HepG2 (cell line): ENCODE data around the gene LNX2. TPM values are rescaled to one million over a fixed set of nuclear protein-coding genes. Genes with fewer than 3 reads are reported as not detected.

Source experiments
- DR1 ChIP-seq: sonication (generic); formaldehyde crosslinking; IDR thresholded peaks from 2 replicates; pipeline ENCODE4 v1.8.0; 2021; ENCODE audit warnings: mild to moderate bottlenecking, missing genetic modification reagents, inconsistent platforms
- FOXK1 ChIP-seq: sonication (generic); formaldehyde crosslinking; IDR thresholded peaks from 2 replicates; pipeline ENCODE4 v1.4.0; 2020; ENCODE audit warnings: low read depth, missing genetic modification reagents, borderline replicate concordance
- GATAD1 ChIP-seq: IDR thresholded peaks from 2 replicates; pipeline ENCODE4 v1.6.1; 2016; ENCODE audit warnings: missing genetic modification reagents, missing compliant biosample characterization
- HDAC2 ChIP-seq: sonication (generic); formaldehyde crosslinking; IDR thresholded peaks from 2 replicates; pipeline ENCODE4 v1.4.0; 2020; ENCODE audit warnings: missing genetic modification reagents
- HIC2 ChIP-seq: sonication (generic); formaldehyde crosslinking; IDR thresholded peaks from 2 replicates; pipeline ENCODE4 v1.9.0; 2022; ENCODE audit warnings: low read depth, missing genetic modification reagents
- HNRNPH1 ChIP-seq: fragments of 200-400 bp; formaldehyde crosslinking; optimal IDR thresholded peaks from 2 replicates; pipeline ENCODE3; 2017; ENCODE audit warnings: mild to moderate bottlenecking, low read depth, low read length
- MLX ChIP-seq: IDR thresholded peaks from 2 replicates; pipeline ENCODE4 v1.6.1; 2016
- NFKB2 ChIP-seq: sonication (generic); formaldehyde crosslinking; IDR thresholded peaks from 2 replicates; pipeline ENCODE4 v1.4.0; 2020; ENCODE audit warnings: missing genetic modification reagents, borderline replicate concordance
- RELA ChIP-seq: sonication (generic); formaldehyde crosslinking; IDR thresholded peaks from 2 replicates; pipeline ENCODE4 v1.4.0; 2020; ENCODE audit warnings: missing genetic modification reagents
- RXRB ChIP-seq: IDR thresholded peaks from 2 replicates; pipeline ENCODE4 v1.6.1; 2016; ENCODE audit warnings: borderline replicate concordance, missing genetic modification reagents, missing compliant biosample characterization
- SNAPC5 ChIP-seq: sonication (generic); formaldehyde crosslinking; IDR thresholded peaks from 2 replicates; pipeline ENCODE4 v1.8.1; 2023; ENCODE audit warnings: mild to moderate bottlenecking, missing genetic modification reagents, borderline replicate concordance
- YEATS2 ChIP-seq: sonication (generic); formaldehyde crosslinking; IDR thresholded peaks from 2 replicates; pipeline ENCODE4 v1.4.0; 2020; ENCODE audit warnings: missing genetic modification reagents, borderline replicate concordance
- ZNF382 ChIP-seq: sonication (generic); formaldehyde crosslinking; IDR thresholded peaks from 2 replicates; pipeline ENCODE4 v1.5.0; 2020; ENCODE audit warnings: missing genetic modification reagents, mild to moderate bottlenecking, borderline replicate concordance
- ZNF576 ChIP-seq: sonication (generic); formaldehyde crosslinking; IDR thresholded peaks from 2 replicates; pipeline ENCODE4 v1.4.0; 2020; ENCODE audit warnings: mild to moderate bottlenecking, missing genetic modification reagents
- ZNF749 ChIP-seq: sonication (generic); formaldehyde crosslinking; IDR thresholded peaks from 2 replicates; pipeline ENCODE4 v1.8.0; 2022; ENCODE audit warnings: mild to moderate bottlenecking, missing genetic modification reagents, moderate library complexity, borderline replicate concordance
- ZSCAN31 ChIP-seq: sonication (generic); formaldehyde crosslinking; IDR thresholded peaks from 2 replicates; pipeline ENCODE4 v1.5.0; 2020; ENCODE audit warnings: low read depth, mild to moderate bottlenecking, missing genetic modification reagents
- polyA plus RNA-seq, 8 experiments: library from polyadenylated mRNA; depleted of rRNA in 3 of 8; stranded (reverse) in 7 of 8; unstranded in 1 of 8; fragments of >200 nt; fragmentation: Illumina TruSeq in 4 of 8; extraction: Trizol in 4 of 8; gene quantifications; 2 replicates each; pipeline versions ENCODE4 v1.2.1 to v1.2.3, GENCODE V29; 2011 to 2016; ENCODE audit warnings: low read depth in 4 of 8, missing spikeins in 1 of 8, mixed read lengths in 1 of 8; ENCODE audit not compliant: insufficient read depth in 1 of 8
- total RNA-seq, 5 experiments: library from RNA; depleted of rRNA; stranded (reverse); fragments of >200 nt; fragmentation: Illumina TruSeq; extraction: Trizol; gene quantifications; 2 replicates each; pipeline ENCODE4 v1.2.3, GENCODE V29; 2016; ENCODE audit warnings: low read depth in 1 of 5
- TF ChIP-seq, protein P1 (sequence below): sonication (generic); formaldehyde crosslinking; IDR thresholded peaks from 2 replicates; pipeline ENCODE4 v1.4.0; 2020; ENCODE audit warnings: missing genetic modification reagents
- TF ChIP-seq, protein P2 (sequence below): sonication (generic); formaldehyde crosslinking; IDR thresholded peaks from 2 replicates; pipeline ENCODE4 v1.8.0; 2022; ENCODE audit warnings: missing genetic modification reagents, mild to moderate bottlenecking, borderline replicate concordance
- TF ChIP-seq, protein P3 (sequence below): sonication (generic); formaldehyde crosslinking; IDR thresholded peaks from 2 replicates; pipeline ENCODE4 v1.4.0; 2020; ENCODE audit warnings: missing genetic modification reagents

Gene LNX2
- total and polyA plus RNA-seq, 2 of the 13 experiments (the other 11 are each of a cell fraction or from before 2014, with no cell fraction given), result 9.2 to 9.7 TPM

DNA sequence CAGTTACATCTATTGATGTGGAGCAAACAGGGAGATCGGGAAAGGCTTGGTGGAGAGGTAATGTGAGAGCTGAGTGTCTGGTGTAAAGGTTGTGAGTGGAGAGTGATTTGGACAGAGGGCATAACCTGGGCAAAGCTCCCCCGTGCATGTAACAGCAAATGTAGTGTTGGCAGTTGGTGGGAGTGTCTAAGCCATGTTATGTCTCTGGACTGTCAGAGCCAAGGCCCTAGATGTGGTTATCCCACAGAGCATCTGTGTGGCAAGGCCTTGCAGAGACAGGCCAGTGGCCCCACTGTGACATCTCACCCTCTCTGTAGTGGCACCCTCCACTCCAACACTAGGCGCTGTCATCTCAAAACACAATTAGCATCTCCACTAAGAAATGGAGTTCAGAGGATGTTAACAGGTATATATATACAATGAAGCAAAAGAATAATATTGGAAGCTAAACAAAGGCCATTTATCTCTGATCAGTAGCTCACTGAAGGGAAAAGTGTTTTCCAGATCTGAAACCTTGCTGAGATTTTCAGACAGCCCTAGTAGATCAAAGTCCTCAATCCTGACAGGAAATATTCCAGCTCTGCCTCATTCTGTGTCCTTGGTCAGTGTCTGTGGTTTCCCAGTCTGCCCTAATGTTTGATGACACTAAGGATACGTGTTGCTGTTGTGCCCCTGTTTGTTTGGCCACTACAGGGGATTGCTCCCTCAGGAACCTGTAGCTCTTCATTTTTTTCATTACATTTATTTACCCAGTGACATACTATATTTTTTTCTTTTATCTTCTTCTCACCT is 21.6 kb upstream of the LNX2 start (continued):
- TF ChIP-seq HDAC2, result peak; percentile 44; the same call in 1 of the 2 replicates
- TF ChIP-seq HNRNPH1, result no peak
- TF ChIP-seq FOXK1 (CRISPR knock-in tag), result peak; percentile 62; the same call in 1 of the 2 replicates
- TF ChIP-seq ZNF576 (CRISPR knock-in tag), result no peak
- 0 out of 2 replicates have a peak, but pooled peaks have one; percentile 39 for TF ChIP-seq GATAD1 (CRISPR knock-in tag)
- TF ChIP-seq, protein P1, sequence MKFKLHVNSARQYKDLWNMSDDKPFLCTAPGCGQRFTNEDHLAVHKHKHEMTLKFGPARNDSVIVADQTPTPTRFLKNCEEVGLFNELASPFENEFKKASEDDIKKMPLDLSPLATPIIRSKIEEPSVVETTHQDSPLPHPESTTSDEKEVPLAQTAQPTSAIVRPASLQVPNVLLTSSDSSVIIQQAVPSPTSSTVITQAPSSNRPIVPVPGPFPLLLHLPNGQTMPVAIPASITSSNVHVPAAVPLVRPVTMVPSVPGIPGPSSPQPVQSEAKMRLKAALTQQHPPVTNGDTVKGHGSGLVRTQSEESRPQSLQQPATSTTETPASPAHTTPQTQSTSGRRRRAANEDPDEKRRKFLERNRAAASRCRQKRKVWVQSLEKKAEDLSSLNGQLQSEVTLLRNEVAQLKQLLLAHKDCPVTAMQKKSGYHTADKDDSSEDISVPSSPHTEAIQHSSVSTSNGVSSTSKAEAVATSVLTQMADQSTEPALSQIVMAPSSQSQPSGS (CRISPR knock-in tag), result no peak
- peak; percentile 69; the same call in 1 of the 2 replicates for TF ChIP-seq RXRB (CRISPR knock-in tag)
- no peak for TF ChIP-seq ZNF382 (CRISPR knock-in tag)
- no peak for TF ChIP-seq DR1 (CRISPR knock-in tag)
- TF ChIP-seq SNAPC5 (CRISPR knock-in tag), result no peak
- TF ChIP-seq, protein P2, sequence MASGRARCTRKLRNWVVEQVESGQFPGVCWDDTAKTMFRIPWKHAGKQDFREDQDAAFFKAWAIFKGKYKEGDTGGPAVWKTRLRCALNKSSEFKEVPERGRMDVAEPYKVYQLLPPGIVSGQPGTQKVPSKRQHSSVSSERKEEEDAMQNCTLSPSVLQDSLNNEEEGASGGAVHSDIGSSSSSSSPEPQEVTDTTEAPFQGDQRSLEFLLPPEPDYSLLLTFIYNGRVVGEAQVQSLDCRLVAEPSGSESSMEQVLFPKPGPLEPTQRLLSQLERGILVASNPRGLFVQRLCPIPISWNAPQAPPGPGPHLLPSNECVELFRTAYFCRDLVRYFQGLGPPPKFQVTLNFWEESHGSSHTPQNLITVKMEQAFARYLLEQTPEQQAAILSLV, result no peak
- TF ChIP-seq, protein P3, sequence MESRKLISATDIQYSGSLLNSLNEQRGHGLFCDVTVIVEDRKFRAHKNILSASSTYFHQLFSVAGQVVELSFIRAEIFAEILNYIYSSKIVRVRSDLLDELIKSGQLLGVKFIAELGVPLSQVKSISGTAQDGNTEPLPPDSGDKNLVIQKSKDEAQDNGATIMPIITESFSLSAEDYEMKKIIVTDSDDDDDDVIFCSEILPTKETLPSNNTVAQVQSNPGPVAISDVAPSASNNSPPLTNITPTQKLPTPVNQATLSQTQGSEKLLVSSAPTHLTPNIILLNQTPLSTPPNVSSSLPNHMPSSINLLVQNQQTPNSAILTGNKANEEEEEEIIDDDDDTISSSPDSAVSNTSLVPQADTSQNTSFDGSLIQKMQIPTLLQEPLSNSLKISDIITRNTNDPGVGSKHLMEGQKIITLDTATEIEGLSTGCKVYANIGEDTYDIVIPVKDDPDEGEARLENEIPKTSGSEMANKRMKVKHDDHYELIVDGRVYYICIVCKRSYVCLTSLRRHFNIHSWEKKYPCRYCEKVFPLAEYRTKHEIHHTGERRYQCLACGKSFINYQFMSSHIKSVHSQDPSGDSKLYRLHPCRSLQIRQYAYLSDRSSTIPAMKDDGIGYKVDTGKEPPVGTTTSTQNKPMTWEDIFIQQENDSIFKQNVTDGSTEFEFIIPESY (CRISPR knock-in tag), result no peak
- no peak for TF ChIP-seq NFKB2 (CRISPR knock-in tag)
- TF ChIP-seq YEATS2 (CRISPR knock-in tag), result no peak
- TF ChIP-seq ZNF749 (CRISPR knock-in tag), result no peak
- TF ChIP-seq RELA (CRISPR knock-in tag), result no peak
- no peak for TF ChIP-seq HIC2 (CRISPR knock-in tag)
- no peak for TF ChIP-seq ZSCAN31 (CRISPR knock-in tag)
- no peak for TF ChIP-seq MLX (CRISPR knock-in tag)
